Cardiac fibroblast (primary cell): ENCODE data around the gene ELOF1.
A peak's percentile ranks its signal among the peaks of the same experiment; 100 is the strongest.
"Not testable (repeated sequence)": the region's sequence is repeated elsewhere in the genome, so short reads cannot be mapped to it uniquely, and the experiment has no call there.

Experiments used
- DNase-seq, 2 donors: peaks; one replicate each; pipeline versions ENCODE4 v3.0.0 to v3.0.0-alpha.2; 2010; ENCODE audit warnings: low read depth in 2 of 2
- H3K4me3 ChIP-seq, 2 donors: replicated peaks in 1 of 2; 1 replicate in 1 of 2; 2 replicates in 1 of 2; pipeline ENCODE4 v1.5.1; 2011; ENCODE audit warnings: low read depth in 2 of 2, low read length in 2 of 2, mild to moderate bottlenecking in 2 of 2, moderate library complexity in 1 of 2
- TF ChIP-seq, protein P1 (sequence below): IDR thresholded peaks from one replicate; pipeline ENCODE4 v1.5.1; 2011; ENCODE audit warnings: low read depth, mild to moderate bottlenecking, low read length, inconsistent platforms

Gene ELOF1

DNA sequence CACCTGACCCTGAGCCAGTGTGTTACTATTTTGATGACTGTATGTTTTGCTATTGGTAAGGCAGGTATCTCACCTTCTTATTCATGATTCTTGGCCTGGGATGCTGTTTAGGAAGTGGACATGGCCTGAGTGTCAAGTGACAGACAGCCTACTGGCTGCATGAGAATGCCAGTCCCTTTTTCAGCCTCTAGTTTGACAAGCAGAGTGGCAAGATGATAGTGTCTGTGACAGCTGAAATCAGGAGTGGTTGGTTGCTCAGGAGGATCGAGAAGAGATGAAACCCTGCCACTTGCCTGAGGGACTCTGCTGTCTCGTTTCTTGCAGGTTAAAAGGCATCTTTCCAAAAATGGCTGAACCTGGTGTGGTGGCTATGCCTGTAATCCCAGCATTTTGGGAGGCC is 7.1 kb upstream of the ELOF1 start:
- no peak overlapping the region for H3K4me3 ChIP-seq
- TF ChIP-seq, protein P1, sequence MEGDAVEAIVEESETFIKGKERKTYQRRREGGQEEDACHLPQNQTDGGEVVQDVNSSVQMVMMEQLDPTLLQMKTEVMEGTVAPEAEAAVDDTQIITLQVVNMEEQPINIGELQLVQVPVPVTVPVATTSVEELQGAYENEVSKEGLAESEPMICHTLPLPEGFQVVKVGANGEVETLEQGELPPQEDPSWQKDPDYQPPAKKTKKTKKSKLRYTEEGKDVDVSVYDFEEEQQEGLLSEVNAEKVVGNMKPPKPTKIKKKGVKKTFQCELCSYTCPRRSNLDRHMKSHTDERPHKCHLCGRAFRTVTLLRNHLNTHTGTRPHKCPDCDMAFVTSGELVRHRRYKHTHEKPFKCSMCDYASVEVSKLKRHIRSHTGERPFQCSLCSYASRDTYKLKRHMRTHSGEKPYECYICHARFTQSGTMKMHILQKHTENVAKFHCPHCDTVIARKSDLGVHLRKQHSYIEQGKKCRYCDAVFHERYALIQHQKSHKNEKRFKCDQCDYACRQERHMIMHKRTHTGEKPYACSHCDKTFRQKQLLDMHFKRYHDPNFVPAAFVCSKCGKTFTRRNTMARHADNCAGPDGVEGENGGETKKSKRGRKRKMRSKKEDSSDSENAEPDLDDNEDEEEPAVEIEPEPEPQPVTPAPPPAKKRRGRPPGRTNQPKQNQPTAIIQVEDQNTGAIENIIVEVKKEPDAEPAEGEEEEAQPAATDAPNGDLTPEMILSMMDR, result no peak

DNA sequence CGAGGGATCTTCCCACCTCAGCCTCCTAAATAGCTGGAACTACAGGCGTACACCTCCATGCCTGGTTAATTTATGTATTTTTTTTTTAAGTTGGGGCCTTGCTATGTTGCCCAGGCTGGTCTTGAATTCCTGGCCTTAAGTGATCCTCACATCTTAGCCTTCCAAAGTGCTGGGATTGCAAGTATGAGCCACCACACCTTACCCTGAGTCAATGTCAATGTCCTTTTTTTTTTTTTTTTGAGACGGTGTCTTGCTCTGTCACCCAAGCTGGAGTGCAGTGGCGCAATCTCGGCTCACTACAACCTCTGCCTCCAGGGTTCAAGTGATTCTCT is 6.6 kb upstream of the ELOF1 start:
- not testable (repeated sequence) for DNase-seq, H3K4me3 ChIP-seq

More for the DNA sequence above, 7.1 kb upstream of the ELOF1 start:
- DNase-seq, result no peak

DNA sequence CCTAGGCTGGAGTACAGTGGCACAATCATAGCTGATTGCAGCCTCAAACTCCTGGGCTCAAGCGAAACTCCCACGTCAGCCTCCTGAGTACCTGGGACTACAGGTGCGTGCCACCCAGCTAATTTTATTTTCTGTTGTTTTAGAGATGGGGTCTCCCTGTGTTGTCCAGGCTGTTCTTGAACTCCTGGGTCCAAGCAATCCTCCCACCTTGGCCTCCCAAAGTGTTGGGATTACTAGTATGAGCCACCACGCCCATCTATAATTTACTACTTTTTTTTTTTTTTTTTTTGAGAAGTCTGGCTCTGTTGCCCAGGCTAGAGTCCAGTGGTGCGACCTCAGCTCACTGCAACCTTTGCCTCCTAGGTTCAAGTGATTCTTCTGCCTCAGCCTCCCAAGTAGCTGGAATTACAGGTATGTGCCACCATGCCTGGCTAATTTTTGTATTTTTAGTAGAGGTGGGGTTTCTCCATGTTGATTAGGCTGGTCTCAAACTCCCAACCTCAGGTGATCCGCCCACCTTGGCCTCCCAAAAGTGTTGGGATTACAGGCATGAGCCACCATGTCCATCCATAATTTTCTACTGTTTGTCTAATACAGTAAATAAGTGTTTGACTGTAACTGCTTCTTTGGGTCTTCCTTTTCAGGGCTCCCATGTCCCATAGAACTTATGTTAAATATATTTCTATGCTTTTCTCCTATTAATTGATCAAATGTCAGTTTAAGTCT is 5.2 kb upstream of the ELOF1 start:
- H3K4me3 ChIP-seq, result not testable (repeated sequence)

DNA sequence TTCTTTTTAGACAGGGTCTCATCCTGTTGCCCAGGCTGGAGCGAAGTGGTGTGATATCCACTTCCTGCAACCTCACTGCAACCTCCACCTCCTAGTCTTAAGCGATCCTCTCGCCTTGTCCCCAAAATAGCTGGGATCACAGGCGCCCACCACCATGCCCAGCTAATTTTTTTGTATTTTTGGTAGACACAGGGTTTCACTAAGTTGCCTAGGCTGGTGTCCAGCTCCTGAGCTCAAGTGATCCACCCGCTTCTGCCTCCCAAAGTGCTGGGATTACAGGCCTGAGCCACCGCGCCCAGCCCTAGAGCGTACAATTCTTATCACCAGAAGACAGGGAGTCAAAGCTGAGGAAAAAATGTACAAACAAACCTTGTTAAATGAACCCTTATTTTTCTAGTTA is 4.5 kb upstream of the ELOF1 start:
- TF ChIP-seq, protein P1, result no peak
- DNase-seq, result no peak
- no peak overlapping the region for H3K4me3 ChIP-seq

More for the DNA sequence above, 5.2 kb upstream of the ELOF1 start:
- not testable (repeated sequence) for DNase-seq

DNA sequence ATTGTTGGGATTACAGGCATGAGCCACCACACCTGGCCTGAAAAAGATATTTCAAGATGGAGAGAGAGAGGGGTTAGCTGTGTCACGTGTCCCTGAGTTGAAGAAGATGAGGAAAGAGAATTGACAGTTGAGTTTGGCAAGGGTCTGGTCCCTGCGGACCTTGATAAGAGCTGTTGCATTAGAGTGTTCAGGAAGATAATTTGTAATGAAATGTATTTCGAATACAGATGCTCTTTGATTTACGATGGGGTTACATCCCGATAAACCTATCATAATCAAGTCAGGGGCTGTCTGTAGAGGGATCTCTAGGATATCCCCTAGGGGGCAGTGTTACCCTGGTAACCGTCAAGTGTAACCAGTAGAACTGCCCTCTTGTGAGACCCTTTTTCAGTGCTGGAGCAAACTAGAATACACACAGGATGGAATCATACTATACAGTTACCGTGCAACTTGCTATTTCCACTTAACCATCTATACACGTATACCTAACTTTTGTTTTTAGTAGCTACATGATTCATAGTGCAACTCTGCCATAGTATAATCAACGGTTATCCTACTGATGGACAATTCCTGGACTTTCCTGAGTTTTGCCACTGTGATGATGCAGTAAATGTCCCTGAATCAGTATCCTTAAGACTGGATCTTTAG is 1.5 kb upstream of the ELOF1 start:
- TF ChIP-seq, protein P1, result peak; percentile 60
- DNase-seq, result peak; percentile 80 to 81
- H3K4me3 ChIP-seq, result no peak overlapping the region

DNA sequence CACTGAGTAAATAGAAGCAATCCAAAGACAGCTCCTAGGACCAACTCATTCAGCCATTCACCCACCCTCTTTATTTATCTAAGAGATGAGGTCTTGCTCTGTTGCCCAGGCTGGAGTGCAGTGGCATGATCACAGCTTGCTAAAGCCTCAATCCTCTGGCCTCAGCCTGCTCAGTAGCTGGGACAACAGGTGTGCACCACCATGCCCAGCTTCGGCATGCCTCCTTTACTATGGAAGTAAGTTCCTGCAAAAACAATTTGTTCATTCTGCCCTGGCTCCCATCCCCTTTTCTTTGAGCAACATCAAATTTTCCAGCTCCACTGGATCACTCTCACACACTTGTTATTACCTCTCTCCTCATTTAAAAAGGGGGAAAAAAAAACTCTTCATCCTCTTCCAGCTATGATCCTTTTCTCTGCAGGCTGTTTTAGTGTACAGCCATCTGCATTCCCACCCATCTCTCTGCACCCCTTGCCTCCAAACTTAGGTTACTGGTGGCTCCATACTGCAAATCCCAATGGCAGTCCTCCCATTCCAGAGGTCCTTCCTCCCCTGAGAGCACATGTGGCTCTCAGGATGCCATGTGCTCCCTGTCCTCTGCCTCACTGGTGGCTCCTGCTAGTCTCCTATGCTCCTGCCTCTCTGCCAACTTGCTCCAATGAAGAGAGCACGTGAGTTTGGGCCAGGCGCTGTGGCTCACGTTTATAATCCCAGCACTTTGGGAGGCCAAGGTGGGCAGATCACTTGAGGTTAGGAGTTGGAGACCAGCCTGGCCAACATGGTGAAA is 2.2 kb downstream of the ELOF1 start:
- TF ChIP-seq, protein P1, result no peak
- no peak for DNase-seq
- H3K4me3 ChIP-seq, result no peak overlapping the region

DNA sequence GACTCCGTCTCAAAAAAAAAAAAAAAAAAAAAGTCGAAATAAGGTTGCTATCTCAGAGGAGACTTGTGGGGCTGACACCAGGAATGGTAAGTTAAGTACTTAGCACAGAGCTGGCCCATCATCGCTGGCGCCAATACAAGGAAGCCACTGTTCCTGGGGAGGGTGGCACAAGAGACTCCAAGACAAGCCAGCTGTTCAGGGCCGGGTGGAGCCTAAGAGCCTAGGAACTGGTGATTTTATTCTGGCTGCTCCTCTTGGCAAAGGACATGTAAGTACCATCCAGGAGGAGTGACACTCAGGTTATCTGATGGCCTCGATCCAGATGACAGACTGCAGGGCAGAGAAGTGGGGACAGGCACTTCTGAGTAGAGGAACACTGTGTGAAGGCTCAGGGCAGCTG is 3.8 kb downstream of the ELOF1 start:
- no peak for DNase-seq

More for the DNA sequence above, 3.8 kb downstream of the ELOF1 start:
- TF ChIP-seq, protein P1, result no peak
- H3K4me3 ChIP-seq, result no peak overlapping the region
